GM21825 (cell line): ENCODE results near the gene SLC22A2.

Source experiments
- ATAC-seq: cut with Tn5 transposase; IDR thresholded peaks from one replicate; pipeline ENCODE4 v1.9.1; 2021; ENCODE audit warnings: mild to moderate bottlenecking, moderate library complexity; ENCODE audit not compliant: unreplicated experiment

Gene SLC22A2

DNA sequence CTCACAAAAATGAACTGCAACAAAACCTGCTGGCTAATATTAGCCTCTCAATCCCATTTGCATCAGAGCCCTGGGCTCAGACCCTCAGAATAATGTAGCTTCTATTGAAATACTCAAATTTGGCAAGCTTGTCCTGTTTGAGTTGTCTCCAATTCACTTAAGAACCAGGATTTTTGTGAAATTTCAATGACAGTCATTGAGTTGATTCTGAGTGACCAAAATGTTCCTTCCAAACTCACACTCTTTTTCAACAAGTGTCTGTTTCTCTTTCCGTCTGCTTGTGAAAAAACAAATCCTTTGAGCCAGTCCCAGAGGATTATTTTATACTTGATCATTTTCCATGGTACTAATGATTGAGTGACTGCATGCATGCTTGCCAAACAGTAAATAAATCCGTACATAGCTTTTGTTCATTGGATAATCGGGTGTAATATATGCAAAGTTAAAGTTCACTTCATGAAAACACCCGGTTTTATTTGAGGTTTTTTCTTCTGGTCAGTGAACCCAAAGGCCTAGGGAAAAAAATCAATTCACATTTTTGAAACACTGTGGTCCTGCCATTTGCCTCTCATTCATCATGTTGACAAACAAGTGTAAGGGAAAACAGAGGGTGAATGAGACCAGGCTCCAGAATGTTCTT lies 16.4 kb upstream of the SLC22A2 start:
- no peak for ATAC-seq

GRCh38 chr6:160273750-160274149 lies 15.1 kb upstream of the SLC22A2 start:
- ATAC-seq, result no peak

DNA sequence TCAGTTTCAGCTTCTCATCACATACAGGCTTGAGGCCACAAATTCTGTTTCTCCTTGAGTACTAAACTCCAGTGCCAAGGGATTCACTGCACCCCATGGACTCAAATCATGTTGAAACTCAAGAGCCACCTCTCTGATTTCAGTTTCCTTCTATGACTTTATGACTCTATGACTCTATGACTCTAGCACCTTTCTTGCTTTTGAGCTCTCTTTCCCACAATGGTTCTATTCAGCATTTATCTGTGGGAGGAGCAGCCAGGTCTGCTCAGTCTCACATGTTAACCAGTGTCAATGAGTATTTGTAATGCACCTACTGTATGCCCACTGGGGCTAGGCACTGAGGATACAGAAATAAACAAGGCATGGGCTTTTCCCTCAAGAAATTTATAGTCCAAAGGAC lies 14.6 kb upstream of the SLC22A2 start:
- ATAC-seq, result no peak

DNA sequence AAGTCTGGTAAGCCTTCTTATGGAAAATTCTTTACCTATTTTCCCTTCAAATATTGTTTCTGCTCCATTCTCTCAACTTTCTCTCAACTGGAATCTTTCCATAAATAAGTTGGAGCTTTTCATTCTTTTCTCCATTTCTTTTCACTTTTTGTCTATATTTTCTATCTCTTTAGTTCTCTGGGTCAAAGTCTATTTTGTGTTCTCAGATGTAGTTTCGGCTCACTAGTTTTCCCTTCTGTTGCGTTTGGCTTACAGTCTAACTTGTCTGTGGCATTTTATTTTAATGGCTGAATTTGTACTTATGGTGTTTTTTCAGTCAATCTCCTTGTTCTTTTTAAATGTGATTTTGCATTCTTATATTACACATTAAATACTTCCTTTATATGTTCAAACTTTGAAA lies 14.1 kb upstream of the SLC22A2 start:
- ATAC-seq, result no peak

DNA sequence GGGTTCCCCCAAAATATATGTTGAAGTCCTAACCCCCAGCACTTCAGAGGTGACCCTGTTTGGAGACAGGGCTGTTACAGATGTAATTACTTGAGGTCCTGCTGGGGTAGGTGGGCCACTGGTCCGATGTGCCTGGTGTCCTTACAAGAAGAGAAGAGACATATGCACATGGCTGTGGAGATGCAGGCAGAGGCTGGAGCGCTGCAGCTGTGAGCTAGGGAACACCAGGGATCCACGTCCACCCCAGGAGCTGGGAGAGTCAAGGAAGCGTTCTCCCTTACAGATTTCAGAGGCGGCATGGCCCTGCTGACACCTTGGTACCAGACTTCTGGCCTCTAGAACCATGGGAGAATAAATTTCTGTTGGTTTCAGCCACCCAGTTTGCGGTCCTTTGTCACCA lies 11.7 kb upstream of the SLC22A2 start:
- ATAC-seq, result no peak

DNA sequence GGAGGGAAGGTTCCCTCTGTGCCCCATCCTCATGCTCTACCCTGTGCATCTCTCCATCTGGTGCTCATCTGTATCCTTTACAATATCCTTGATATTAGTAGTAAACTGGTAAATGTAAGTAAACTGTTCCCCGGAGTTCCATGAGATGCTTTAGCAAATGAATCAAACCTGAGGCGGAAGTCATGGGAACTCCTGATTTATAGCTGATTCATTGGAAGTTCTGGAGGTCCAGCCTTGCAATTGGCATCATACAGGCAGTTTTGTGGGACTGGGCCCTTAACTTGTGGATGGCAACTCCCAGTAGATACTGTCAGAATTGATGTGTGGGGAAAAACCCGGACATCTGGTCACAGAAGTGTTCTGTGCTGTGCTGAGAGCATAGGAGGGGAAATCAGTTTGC lies 11.2 kb upstream of the SLC22A2 start:
- ATAC-seq, result no peak

GRCh38 chr6:160269023-160269521 lies 10.5 kb upstream of the SLC22A2 start:
- ATAC-seq, result no peak

- ATAC-seq, result no peak
Measured at GRCh38 chr6:160267102-160267501, 8.5 kb upstream of the SLC22A2 start.

GRCh38 chr6:160265869-160266476 lies 7.4 kb upstream of the SLC22A2 start:
- peak; percentile 65 for ATAC-seq

DNA sequence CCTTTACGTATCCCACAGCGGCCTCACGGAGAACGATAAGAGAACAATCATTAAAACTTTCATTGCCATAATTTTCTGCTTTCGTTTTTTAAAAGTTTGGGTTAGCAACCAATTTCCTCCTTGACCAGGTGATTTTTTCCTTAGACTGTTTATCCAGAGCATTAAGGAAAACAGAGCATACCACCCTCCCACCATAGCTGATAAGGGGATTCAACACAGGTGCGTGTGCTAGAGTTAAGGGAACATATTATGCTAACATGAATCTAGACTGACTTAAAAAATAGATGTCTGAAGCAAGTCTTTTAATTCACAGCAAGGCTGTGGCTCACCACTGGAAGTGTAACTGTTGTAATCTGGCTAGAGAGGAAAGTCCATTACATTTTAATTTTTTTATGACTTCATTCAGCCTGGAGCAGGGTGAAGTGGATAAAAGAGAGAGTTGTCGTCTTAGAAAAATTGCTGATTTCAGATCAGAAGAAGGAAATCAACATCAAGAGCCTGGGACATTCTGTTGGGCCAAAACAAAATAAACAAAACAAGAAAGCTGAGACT lies 5.5 kb upstream of the SLC22A2 start:
- ATAC-seq, result no peak

DNA sequence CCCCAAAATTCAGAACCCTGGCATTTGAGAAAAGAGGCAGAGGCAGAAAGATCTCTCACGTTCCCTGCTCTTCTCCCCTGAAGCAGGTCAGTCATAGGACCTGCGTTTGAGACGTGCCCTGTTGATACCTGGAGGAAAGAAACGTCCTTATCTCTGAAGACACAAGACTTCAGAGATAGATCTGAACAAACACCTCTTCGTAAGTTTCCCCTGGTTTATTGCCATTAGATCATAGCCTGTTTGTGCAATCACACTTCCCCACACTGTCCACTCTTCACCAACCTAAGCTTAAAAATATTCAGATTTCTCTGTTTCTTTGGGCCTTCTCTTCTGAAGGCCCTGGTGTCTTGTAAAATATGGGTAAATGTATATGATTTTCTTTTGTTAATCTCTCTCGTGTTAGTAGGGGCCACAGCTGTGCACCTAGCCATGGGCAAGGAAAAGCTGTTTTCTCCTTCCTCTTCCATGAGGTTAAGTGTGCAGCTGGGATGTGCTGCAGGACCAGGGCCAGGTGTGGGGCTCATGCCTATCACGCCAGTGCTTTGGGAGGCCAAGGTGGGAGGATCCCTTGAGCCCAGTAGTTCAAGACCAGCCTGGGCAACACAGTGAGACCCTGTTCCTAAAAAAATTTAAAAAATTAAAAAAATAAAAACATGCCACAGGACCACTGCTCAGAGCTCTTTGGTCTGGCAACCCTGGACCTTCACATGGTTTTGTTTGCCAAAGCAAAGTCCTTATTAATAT lies 4.7 kb upstream of the SLC22A2 start:
- no peak for ATAC-seq

DNA sequence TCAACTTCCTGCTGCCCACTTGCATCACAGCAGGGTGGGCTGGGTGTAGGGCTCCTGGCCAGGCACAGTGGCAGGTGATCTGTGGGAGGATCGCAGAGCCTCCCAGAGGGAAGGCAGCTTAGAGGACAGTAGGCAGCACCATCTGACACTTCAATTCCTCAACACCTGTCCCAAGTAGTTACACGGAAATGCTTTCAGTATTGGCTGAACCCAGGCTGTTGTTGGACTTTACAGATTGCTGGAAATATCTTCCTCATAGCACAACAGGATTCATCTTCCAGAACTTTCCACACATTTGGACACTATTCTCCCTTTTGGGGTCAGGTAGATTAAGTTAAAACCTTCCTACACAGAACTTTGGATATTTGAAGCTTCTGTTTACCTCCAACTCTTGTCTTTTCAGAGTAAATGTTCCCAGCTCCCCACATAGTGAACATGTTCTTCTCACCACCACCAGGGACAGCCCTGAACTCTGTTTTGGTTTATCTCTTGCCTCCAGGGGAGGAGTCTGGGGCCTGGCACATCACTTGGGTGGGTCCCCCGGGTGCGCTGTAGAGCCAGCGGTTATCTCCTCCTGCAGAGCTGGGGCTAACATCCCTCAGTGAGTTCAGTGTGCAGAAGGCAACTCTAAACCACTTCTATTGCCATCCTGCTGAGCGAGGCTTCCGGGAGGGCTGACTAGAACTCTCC lies 3.5 kb upstream of the SLC22A2 start:
- no peak for ATAC-seq

DNA sequence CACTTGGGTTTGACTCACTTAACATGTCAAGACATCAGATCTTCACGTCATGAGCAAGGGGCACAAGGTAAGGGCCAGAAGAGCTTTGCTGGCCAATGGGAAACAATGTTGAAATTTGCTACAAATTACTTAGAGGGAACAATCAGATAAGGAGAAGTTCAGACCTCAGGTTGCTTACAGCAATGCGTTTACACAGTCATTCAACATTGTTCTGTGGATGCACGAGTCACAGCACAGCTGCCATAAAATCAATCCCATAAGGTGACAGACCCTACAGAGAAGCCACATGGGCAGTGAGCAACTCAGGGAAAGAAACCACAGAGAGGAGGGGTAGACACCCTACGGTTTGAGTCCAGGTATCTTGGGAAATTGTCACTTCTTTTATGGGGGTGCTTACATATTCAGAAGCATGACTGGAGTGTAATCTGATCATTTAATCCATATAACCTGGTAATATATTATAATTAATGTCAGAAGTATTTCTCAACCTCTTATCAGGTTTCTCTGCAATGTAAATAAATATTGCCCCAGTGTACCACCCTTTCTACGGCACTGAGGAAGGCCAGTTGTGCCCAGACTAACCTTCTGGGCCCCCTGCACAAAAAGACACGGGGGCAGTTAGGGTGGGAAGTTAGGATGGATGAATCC lies 2.3 kb upstream of the SLC22A2 start:
- ATAC-seq, result no peak

DNA sequence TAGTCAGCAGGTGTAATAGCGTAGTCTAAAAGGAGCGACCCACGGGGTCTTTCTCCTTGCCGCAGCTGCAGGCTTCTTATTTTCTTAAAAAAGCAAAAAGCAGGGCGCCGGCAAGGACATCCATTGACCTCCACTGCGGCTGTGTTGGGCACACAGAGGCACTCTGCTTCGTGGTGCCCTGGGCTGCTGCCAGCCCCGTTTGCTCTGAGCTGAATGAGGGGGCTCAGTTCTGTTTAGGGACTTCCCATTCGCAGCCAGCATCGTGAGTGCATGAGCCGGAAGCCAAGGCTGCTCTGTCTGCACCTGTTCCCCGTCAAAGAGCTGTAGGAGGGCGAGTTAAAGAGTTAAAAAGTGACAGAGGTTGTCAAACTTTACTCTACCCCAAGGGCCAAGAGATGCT lies 1.7 kb upstream of the SLC22A2 start:
- ATAC-seq, result no peak

DNA sequence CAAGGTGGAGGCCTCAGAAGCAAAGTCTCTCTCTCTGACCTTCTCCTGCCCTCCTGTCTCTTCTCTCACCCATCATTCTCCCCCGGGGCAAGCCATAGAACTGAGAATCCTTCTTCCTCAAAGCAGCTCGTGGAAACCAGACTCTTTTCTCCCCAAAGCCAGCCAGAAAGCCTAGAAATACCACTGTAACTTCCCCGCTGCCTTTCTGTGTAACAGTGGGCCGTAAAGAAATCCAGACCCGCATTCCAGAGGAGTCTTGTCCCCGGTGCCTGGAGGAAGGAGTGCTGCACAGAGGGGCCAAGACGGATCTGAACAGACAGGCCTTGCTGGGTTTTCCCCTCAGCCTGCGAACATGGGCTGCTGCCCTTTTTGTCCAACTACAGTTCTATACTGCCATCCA lies 977 bp upstream of the SLC22A2 start:
- no peak for ATAC-seq

DNA sequence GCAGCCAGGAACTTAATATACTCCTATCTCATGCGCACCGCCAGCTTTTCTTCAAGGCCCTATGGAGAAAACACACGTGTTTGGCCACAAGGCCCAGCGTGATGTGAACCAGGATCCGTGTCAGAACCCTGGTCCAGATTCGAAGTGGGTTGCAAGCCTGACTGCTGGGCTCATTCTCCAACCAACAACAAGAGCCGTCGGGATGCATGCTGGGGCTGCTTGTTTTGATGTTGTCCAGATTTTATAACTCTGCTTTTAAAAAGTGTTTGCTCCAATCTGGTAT lies 463 bp upstream of the SLC22A2 start:
- no peak for ATAC-seq

GRCh38 chr6:160256445-160256844 lies 2.2 kb downstream of the SLC22A2 start:
- no peak for ATAC-seq

GRCh38 chr6:160254467-160255312 lies 3.9 kb downstream of the SLC22A2 start:
- no peak for ATAC-seq

DNA sequence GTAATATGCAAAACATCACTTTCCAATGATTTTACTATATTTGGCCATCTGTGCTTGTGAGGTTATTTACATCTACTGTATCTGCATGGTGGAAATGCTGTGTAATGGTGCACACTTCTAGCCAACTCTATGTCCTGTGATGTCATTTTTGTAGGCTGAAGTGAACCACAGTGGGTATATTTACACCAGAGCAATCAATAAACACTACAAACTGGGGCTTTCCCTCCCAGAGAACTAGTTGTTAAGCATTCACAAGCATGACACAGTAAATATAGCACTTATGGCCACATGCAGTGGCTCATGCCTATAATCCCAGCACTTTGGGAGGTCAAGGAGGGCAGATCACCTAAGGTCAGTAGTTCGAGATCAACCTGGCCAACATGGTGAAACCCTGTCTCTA lies 4.9 kb downstream of the SLC22A2 start:
- peak; percentile 57 for ATAC-seq

- no peak for ATAC-seq
Measured at GRCh38 chr6:160253292-160253691, 5.3 kb downstream of the SLC22A2 start.
